Activated CD4-positive, alpha-beta T cell treated with anti-CD3 and anti-CD28 coated beads for 24 hours (primary cell): Measurements from ENCODE around the gene RENBP.

Experiments used
- DNase-seq, 2 donors: peaks; one replicate each; pipeline ENCODE4 v3.0.0-alpha.2; 2020; ENCODE audit warnings: low read depth in 2 of 2

RENBP gene

DNA sequence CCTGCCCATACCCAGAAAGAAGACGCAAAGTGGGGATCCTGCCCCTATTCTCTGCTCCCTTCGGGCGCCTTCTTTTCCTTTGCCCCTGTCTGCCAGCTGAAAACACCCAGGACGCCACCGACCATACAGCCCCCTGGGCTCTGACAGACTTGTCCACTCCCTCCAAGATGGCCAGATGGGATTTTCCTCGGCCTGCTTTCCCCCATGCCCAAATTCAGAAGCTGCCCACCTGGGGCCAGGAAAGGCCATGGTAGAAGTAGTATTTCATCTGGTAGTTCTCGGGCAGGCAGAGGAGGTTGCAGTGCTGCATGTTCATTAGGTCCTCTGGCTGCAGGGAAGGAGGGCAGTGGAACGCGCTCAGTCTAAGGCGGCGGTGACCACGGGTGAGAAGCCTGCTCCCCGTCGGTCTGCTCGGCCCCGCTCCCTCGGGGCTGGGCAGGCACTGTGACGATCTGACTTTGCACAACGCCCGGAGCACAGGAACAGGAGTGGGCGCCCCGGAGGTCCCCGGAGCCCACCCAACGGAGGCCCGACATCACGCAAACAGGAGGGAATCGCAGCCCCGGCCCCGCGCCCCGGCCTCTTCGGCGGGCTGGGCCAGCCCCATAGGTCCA is 10.2 kb downstream of the RENBP start:
- DNase-seq, result no peak

DNA sequence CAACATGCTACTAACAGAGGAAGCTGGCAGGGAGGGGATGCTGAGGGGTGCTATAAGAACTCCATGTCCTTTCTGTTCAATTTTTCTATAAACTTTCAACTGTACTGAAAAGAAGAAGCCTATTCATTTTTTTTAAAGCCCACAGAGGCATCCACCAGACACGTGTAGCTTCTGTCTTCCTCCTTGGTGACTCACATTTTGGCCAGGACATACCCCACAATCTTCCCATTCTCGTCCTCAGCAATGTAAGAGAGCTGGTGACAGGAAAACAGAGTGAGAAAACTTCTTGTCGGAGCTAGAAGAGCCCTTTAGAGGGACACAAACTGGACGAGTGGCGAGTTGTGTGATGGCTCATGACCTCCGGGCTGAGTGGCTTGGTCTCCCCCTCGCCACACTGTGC is 10.7 kb downstream of the RENBP start:
- DNase-seq, result no peak

GRCh38 chrX:153932220-153932915 is 12.1 kb downstream of the RENBP start:
- no peak for DNase-seq

DNA sequence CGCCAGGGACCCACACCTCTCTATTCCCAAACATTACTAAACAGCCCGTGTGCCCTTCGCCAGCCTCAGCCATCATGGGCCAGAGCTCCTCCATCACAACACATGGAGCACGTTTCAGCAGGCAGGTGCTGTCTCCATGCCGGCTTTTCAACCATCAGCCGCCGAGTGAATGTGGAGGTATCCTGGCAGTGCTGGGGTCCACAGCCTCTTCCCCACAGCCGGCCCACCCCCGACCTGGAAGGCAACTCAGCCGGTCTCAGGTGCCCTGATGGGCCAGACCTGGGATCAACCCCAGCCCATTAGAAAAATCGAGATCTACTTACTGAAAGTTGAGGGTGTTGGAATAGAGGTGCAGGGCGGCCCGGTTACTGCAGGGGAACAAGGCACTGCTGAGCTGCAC is 12.7 kb downstream of the RENBP start:
- no peak for DNase-seq

DNA sequence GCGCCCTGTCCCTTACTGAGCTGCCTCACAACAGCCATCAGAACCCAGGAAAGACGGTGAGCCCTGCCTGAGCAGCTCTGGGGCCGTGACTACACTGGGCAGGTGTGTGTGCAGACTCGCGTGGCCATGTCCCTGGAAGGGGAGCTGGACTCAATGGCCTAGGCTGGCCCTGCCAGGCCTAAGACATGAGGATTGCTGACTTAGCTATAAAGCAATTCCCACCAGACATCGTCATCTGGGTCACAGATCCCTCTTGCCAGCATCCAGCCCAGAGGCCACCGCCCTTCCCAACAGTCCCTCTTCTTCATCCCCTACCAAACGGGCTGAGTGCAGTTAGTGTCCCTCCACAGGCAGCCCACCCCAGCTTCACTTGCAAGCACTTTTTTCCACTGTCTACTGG is 13.3 kb downstream of the RENBP start:
- no peak for DNase-seq

- DNase-seq, result no peak
Observed at GRCh38 chrX:153930011-153930910, 14.2 kb downstream of the RENBP start.

DNA sequence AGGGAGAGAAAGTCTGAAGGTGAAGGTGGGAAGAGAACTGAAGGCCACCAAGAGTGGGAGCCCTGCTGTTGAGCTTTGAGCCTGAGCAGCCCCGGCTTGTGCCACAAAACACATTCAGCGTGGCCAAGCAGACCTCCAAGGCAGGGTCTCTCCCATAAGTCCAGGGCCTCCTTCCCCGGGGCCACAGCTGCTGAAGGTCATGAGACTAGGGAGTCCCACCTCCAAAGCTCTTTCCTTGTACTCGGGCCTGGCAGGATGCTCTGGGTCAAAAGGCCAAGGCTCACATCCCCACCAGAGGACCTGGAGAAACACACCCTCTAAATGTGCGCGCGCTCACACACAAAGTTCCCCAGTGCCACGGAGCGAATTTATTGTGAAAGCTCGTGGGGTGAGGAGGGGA is 14.9 kb downstream of the RENBP start:
- DNase-seq, result no peak

DNA sequence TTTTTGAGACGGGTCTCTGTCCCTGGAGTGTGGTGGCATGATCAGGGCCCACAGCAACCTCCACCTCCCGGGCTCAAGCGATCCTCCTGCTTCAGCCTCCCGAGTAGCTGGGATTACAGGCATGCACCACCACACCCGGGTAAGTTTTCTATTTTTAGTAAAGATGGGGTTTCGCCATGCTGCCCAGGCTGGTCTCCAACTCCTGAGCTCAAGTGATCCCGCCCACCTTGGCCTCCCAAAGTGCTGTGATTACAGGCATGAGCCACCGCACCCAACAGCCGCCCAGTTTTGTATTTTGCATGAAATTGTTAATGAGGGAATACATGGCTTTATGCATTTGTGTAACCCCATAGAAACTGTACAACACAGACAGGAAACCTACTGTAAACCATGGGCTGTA is 15.6 kb downstream of the RENBP start:
- DNase-seq, result no peak

DNA sequence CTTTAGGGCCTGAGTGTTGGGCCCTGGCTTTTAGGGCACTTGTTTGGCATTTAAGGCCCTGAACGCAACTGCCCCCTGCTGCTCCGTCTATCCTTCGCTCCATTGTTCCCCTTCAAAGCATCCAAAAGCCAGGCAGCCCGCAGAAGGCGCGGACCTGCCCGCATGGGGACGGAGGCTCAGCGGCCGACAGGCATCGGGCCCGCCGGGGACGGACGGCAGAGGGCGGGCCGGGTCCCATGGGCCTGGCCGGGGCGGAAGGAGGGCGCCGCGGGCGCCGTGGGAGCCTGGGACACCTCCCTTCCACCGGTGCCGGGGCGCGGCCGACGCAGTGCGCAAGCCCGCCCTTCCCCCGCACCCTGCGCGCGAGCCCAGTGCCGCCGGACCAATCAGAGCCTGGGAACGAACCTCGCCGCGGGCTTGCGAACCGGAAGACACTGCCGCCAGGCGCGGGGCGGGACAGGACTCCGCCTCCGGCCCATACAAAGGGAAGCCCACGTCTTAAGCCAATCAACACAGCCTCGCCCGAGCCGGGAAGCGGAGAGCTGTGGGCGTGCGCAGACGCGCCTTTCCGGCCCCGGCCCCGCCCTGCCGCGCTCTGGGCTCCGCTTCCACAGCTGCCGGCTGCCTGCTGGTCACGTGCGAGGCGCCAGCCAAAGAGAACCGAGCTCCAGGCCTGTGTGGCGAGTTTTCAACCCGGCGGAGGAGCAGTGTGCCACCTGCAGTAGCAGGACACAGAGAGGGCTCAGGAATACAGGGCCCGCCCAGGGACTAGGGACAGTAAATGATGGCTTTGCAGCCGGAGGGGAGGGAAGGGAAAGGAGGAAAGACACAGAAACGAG is 16.3 kb downstream of the RENBP start:
- peak; percentile 81 to 89 for DNase-seq

- DNase-seq, result no peak
Observed at GRCh38 chrX:153927672-153927921, 16.8 kb downstream of the RENBP start.

DNA sequence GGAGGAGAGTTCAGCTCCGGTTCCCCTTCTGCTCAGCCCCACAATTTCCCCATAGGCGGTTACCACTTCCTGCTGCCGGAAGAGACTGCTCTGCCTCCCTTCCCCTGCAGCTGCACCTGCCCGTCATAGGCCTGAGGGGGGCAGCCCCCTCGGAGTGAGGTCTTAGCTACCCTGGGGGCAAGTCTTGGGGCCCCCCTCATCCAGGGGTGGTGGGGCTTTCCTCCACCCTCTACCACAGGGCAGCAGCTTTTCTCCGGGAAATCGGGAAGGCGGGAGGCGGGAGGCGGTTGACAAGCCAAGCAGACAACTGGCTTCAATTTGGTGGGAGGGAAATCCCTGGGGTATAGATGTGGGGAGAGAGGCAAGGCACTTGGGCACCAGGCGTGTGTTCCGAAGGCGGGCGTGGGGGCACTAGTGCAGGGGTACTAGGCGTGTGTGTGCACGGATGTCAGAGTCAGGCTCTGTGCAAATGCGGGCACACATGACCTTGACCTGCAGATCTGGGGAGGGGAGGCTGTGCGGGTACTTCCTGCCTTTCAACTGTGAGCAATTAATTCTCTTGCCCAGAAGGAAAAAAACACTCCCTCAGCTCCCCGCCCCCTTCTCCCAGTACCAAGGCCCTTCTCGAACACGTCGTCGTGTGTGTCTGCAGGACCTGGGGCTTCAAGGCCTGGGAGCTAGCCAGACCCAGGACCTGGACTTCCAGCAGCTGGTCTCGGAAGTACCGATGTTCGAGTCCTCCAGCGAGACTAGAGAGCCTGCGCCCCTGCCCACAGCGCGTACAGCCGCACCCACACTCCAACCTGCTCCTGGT is 17.4 kb downstream of the RENBP start:
- peak in 1 of 2 donors; percentile 52 for DNase-seq

DNA sequence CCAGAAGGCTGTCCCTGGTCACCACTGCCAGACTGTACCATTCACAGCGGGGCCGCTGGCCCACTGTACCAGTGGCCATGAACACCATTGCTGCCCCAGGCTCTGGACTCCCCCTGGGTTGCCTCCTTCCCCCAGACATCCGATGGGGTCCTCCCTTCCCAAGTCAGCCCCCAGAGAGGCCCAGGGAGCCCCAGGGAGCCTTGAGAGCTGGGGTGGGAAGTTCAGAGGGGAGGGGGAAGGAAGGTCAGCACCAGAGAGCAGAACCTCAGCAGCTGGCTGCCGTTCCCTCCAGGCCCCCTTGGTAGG is 17.9 kb downstream of the RENBP start:
- no peak for DNase-seq

DNA sequence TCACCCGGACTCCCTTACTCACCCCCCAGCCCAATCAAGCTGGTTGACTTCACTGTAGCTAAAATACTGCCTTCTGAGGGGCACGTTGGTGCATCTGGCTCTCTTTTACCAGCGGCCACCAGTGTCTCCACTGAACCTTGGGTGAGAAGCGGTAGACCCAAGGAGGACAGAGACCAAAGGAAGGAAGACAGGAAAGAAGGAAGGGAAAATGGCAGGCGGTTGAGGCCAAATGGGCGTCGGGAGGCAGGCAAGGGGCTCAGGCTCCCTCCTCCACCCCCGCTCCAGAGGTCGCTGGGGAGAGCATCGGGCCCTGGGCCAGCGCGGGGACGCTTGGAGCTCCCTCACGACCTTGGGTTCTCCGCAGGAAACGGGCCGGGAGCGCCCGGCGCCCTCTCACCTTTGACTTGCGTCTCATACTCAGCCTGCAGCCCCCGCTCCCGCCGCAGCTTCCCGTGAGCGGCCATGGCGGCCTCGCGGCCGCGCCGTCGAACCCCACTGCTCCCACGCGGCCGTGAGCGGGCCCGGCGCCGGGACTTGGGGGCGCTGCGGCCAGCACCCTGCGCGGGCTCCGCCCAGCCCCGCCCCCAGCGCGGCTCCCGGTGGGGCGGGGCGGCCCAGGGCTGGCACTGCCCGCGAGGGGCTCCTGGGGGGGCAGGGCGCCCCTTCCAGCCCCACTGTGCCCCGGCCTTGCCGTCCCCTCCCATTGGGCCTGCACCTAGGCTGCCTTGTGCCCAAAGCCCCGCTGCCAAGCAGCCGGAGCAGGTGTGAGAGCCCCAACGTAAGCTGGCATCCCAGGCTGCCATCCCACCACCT is 18.5 kb downstream of the RENBP start, which contains the start of gene ARHGAP4:
Gene ARHGAP4 (minus strand): TSS at position 526 of the 813 bp plus-strand sequence. CDS start 62 bp downstream, at position 464.
- DNase-seq, result no peak

DNA sequence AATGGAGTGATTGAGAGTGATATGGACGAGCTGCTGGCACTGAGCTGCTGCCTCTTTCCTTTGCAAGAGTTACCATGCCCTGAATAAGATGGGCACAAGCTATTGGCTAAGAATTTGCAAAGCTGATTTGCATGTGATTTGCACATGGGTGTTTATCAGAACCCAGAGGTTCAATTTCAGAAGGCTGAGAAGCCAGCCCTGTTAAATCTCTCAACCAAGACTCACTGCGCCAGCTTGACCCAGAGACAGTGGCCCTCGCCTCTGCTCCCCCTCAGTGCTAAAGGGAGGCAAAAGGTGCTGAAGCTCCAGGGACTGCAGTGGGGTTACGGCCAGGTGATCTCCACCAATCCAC is 19.1 kb downstream of the RENBP start:
- no peak for DNase-seq

DNA sequence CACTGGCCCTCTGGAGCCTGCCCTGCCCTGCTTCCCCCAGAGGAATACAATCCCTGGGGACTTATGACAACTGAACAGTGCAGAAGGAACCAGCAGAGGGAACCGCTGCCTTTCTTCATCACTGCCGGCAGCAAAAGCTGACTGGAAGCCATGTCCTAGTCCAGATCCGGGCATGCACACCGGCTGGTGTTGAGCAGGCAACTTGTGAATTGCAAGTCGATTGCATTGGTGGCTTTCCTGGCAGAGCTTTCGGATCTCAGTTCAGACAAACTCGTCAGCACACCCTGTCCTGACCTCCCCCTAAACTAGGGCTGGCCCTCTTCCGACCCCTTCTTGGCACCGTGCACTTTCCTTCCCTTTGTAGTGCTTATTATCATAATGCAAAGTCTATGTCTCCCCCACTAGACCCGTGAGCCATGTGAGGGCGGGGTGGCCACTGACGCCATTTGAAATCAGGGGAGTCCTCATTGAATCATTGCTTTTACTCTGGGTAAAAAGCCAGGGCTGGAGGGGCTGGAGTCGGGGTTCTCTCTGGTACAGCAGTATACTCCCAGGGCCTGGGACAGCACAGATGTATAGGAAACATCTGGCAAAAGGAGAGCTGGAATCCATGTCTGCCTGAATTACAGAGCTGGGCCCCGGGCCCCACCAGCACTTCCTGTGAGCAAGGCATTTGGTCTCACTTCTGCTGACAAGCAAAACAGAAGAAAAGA is 20.1 kb downstream of the RENBP start:
- no peak for DNase-seq

DNA sequence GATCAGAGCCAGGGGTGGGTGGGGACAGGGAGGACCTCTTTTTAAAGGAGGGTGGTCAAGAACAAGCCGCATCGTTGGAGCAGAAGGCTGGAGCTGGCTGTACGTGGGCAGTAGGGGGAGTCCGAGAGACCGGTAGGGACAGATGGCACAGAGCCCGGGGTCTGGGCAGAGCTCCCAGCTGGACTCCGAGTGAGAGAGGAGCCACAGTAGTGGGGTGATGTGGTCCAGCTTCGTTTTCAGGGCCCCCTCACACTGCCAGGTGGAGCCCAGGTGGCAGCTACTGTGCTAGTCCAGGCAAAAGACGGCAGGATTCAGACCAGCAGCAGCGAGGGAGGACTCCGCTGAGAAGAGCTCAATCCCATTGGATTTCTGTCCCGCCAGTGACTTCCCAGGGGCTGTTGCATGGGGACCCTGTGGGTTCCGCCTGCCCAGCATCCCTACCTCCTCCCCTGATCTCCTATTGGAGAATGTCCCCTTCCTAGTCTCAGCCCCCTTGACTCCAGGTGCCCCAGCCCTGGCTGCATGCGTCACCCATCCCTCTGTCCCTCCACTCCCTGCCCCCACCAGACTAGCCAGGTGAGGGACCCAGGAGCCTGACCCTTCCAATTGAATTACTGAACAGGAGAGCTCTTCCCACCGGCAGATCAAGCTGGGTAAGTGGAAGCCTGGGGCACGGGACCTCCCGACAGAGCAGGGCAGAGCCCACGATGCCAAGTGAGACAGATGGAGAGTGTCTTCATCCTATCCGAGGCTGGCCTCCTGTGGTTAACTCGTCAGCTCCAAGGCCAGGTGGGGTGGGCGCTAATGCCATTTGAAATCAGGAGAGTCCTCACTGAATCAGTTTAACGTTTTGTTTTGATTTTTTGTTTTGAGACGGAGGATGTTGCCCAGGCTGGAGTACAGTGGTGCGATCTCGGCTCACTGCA is 21.2 kb downstream of the RENBP start:
- DNase-seq, result no peak

- DNase-seq, result no peak
Observed at GRCh38 chrX:153921511-153922446, 22.7 kb downstream of the RENBP start.

DNA sequence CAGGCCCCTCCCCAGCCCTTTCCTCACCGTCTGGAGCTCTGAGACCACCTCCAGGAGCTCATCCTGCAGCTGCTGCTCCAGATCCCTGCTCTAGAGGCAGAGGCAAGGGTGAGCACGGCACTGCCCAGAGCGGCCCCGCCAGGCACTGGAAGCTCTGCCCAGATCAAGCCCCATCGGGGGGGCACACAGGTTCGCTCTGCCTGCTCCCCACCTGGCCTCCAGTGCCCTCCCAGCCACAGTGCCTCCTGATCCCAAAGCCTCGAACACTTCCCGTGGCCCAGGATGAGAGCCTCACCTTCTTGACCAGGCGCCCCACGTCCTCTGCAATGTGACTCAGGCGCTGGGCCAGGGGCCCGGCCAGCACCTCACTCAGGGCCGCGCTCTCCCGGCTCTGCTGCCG is 23.4 kb downstream of the RENBP start:
- no peak for DNase-seq
